Fibroblast of lung (primary cell): ENCODE results near the gene COQ10B. TPM values are rescaled to one million over a fixed set of nuclear protein-coding genes. Genes with fewer than 3 reads are reported as not detected.

Experiments used
- DNase-seq, 2 donors: peaks; one replicate each; pipeline versions ENCODE4 v3.0.0 to v3.0.0-alpha.2; 2010; ENCODE audit warnings: low read depth in 2 of 2
- H2AFZ ChIP-seq: 2 replicates; pipeline ENCODE4 v1.5.1; 2012; ENCODE audit warnings: low read length, control low read depth, inconsistent platforms
- H3K27ac ChIP-seq: 2 replicates; pipeline ENCODE4 v1.5.1; 2011; ENCODE audit warnings: low read length, control low read depth; ENCODE audit not compliant: insufficient read depth
- H3K27me3 ChIP-seq: 2 replicates; pipeline ENCODE4 v1.5.1; 2011; ENCODE audit warnings: mild to moderate bottlenecking, low read length; ENCODE audit not compliant: control insufficient read depth, insufficient read depth
- H3K36me3 ChIP-seq: 2 replicates; pipeline ENCODE4 v1.5.1; 2011; ENCODE audit warnings: low read length; ENCODE audit not compliant: control insufficient read depth, insufficient read depth
- H3K4me1 ChIP-seq: 2 replicates; pipeline ENCODE4 v1.5.1; 2011; ENCODE audit warnings: low read length; ENCODE audit not compliant: control insufficient read depth, insufficient read depth; ENCODE audit errors: extremely low read depth
- H3K4me2 ChIP-seq: 2 replicates; pipeline ENCODE4 v1.5.1; 2011; ENCODE audit warnings: low read length, control low read depth; ENCODE audit not compliant: insufficient read depth; ENCODE audit errors: extremely low read depth
- H3K4me3 ChIP-seq, 4 experiments: fragments of 200-600 bp in 1 of 4; sonication (generic) in 1 of 4; replicated peaks in 1 of 4; 2 replicates each; pipeline ENCODE4 v1.5.1; 2011 to 2016; ENCODE audit warnings: low read length in 4 of 4, low read depth in 3 of 4, mild to moderate bottlenecking in 3 of 4, control low read depth in 2 of 4, inconsistent platforms in 1 of 4, mixed read lengths in 1 of 4; ENCODE audit not compliant: insufficient read depth in 1 of 4; ENCODE audit errors: control extremely low read depth in 1 of 4
- H3K79me2 ChIP-seq: 2 replicates; pipeline ENCODE4 v1.5.1; 2012; ENCODE audit warnings: mild to moderate bottlenecking, low read length, inconsistent platforms; ENCODE audit not compliant: control insufficient read depth, insufficient read depth
- H3K9ac ChIP-seq: 2 replicates; pipeline ENCODE4 v1.5.1; 2011; ENCODE audit warnings: mild to moderate bottlenecking, low read length, control low read depth; ENCODE audit not compliant: insufficient read depth
- H3K9me3 ChIP-seq: 2 replicates; pipeline ENCODE4 v1.5.1; 2012; ENCODE audit warnings: low read depth, low read length; ENCODE audit not compliant: control insufficient read depth, insufficient read depth
- H4K20me1 ChIP-seq: 2 replicates; pipeline ENCODE4 v1.5.1; 2011; ENCODE audit warnings: low read length; ENCODE audit not compliant: control insufficient read depth, insufficient read depth; ENCODE audit errors: extremely low read depth
- EZH2 ChIP-seq: IDR thresholded peaks from 2 replicates; pipeline ENCODE4 v1.5.1; 2012; ENCODE audit warnings: low read length, control low read depth, mild to moderate bottlenecking; ENCODE audit errors: missing control alignments
- polyA plus RNA-seq, 2 donors: library from polyadenylated mRNA; depleted of rRNA in 1 of 2; stranded (reverse) in 1 of 2; unstranded in 1 of 2; fragments of >200 nt; gene quantifications; 2 replicates each; pipeline ENCODE4 v1.2.1, GENCODE V29; 2011 to 2012; ENCODE audit warnings: missing spikeins in 1 of 2
- total RNA-seq: library from RNA; depleted of rRNA; stranded (reverse); fragments of >200 nt; gene quantifications from 2 replicates; pipeline ENCODE4 v1.2.1, GENCODE V29; 2014
- TF ChIP-seq, protein P1 (sequence below), 2 donors: IDR thresholded peaks in 1 of 2; conservative IDR thresholded peaks in 1 of 2; 1 replicate in 1 of 2; 2 replicates in 1 of 2; pipeline ENCODE4 v1.5.1; 2011 to 2012; ENCODE audit warnings: low read length in 2 of 2, control low read depth in 1 of 2, inconsistent platforms in 1 of 2, low read depth in 1 of 2, mild to moderate bottlenecking in 1 of 2

COQ10B gene
- total and polyA plus RNA-seq, 2 donors (not counting 1 experiment from before 2014, with no cell fraction given), result 11.6 to 41.9 TPM

- no peak overlapping the region for H2AFZ ChIP-seq
- peaks cover 3% of the 10 kb centered on the region for H4K20me1 ChIP-seq
- no peaks in the 10 kb centered on the region for H3K27me3 ChIP-seq
- H3K27ac ChIP-seq, result no peak overlapping the region
- H3K9ac ChIP-seq, result no peak overlapping the region
- no peak overlapping the region for H3K4me3 ChIP-seq
- peaks cover 74% of the 10 kb centered on the region for H3K79me2 ChIP-seq
- H3K4me1 ChIP-seq, result no peaks in the 10 kb centered on the region
- H3K9me3 ChIP-seq, result no peaks in the 10 kb centered on the region
- H3K4me2 ChIP-seq, result no peak overlapping the region
- no peak for DNase-seq
- TF ChIP-seq, protein P1, sequence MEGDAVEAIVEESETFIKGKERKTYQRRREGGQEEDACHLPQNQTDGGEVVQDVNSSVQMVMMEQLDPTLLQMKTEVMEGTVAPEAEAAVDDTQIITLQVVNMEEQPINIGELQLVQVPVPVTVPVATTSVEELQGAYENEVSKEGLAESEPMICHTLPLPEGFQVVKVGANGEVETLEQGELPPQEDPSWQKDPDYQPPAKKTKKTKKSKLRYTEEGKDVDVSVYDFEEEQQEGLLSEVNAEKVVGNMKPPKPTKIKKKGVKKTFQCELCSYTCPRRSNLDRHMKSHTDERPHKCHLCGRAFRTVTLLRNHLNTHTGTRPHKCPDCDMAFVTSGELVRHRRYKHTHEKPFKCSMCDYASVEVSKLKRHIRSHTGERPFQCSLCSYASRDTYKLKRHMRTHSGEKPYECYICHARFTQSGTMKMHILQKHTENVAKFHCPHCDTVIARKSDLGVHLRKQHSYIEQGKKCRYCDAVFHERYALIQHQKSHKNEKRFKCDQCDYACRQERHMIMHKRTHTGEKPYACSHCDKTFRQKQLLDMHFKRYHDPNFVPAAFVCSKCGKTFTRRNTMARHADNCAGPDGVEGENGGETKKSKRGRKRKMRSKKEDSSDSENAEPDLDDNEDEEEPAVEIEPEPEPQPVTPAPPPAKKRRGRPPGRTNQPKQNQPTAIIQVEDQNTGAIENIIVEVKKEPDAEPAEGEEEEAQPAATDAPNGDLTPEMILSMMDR (conservative IDR thresholded peaks at IDR 0.05 in 1 of 2, IDR thresholded peaks at IDR 0.05 in 1 of 2; ENCODE audit: low read depth in 1 of 2, low read length in 2 of 2), result no peak
- TF ChIP-seq EZH2, result no peak
- peaks cover 2% of the 10 kb centered on the region for H3K36me3 ChIP-seq
Measured at GRCh38 chr2:197423307-197423706, 30.0 kb upstream of the COQ10B start.

GRCh38 chr2:197425550-197425949 lies 27.8 kb upstream of the COQ10B start:
- H3K36me3 ChIP-seq, result peaks cover 2% of the 10 kb centered on the region
- peaks cover 3% of the 10 kb centered on the region for H4K20me1 ChIP-seq

DNA sequence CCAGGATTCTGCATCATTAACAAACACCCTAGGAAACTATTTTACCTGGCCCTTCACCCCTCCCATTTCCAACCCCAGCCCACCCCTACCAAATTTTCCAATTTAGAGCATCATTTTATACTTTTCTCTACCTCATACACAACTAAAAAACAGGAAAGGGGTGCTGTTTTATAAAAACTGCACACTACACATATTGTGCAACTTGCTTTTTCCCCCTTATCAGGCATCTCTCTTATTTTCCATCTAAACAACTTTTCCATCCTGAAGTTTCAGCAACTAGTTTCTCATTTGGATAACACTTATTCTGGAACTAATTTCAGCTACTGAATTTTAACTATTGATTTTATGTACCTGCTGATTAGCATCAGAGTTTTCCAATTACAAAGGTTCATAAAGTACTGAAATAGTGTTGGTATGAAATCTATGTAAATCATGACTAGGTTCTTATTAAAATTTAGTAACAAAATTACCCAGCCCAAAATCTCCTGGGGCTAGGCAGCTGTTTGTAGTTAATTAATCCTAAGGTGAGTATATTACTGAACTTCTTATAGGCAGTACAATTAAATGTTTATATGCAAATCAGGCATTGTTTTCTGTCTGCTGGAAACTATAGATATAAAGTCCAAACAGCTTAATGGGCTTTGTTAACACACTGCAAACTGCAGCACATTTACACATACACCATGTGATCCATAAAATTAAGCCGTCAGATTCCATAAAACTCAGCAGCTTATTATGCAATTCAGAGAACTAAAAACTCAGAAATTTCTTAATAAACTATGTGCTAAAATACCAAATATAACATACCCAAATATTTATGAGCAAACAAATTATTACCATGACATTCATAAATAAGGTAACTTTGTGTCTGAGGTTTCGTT lies 26.4 kb upstream of the COQ10B start:
- Histone ChIP-seq H3K27ac (no peak overlapping the region), H3K4me1 (no peaks in the 10 kb centered on the region), H4K20me1 (peaks cover 7% of the 10 kb centered on the region), H2AFZ (no peak overlapping the region), H3K4me3 (no peak overlapping the region), H3K4me2 (no peak overlapping the region), H3K79me2 (peaks cover 98% of the 10 kb centered on the region), H3K9me3 (no peaks in the 10 kb centered on the region), H3K36me3 (no peaks in the 10 kb centered on the region), H3K27me3 (no peaks in the 10 kb centered on the region), H3K9ac (no peak overlapping the region)
- no peak for TF ChIP-seq EZH2
- TF ChIP-seq, protein P1 (conservative IDR thresholded peaks at IDR 0.05 in 1 of 2, IDR thresholded peaks at IDR 0.05 in 1 of 2; ENCODE audit: low read depth in 1 of 2, low read length in 2 of 2), result no peak
- no peak for DNase-seq

More at GRCh38 chr2:197425550-197425949, 27.8 kb upstream of the COQ10B start:
- H2AFZ ChIP-seq, result no peak overlapping the region
- peaks cover 94% of the 10 kb centered on the region for H3K79me2 ChIP-seq
- no peak overlapping the region for H3K9ac ChIP-seq
- no peak overlapping the region for H3K4me3 ChIP-seq
- no peaks in the 10 kb centered on the region for H3K27me3 ChIP-seq
- DNase-seq, result no peak
- no peaks in the 10 kb centered on the region for H3K4me1 ChIP-seq
- no peaks in the 10 kb centered on the region for H3K9me3 ChIP-seq
- no peak for TF ChIP-seq EZH2
- TF ChIP-seq, protein P1 (conservative IDR thresholded peaks at IDR 0.05 in 1 of 2, IDR thresholded peaks at IDR 0.05 in 1 of 2; ENCODE audit: low read depth in 1 of 2, low read length in 2 of 2), result no peak
- peak overlapping the region; percentile 18 for H3K4me2 ChIP-seq
- no peak overlapping the region for H3K27ac ChIP-seq
